KMS-11 (cell line): ENCODE results near the gene TJAP1.

Source experiments
- H2AFZ ChIP-seq: fragments of 200-600 bp; sonication (generic); 2 replicates; pipeline ENCODE4 v1.6.1; 2016; ENCODE audit warnings: antibody characterized with exemption, mixed run types, low read depth
- H3K27ac ChIP-seq: fragments of 200-600 bp; sonication (generic); 2 replicates; pipeline ENCODE4 v1.6.1; 2016; ENCODE audit warnings: mild to moderate bottlenecking, mixed run types
- H3K27me3 ChIP-seq: fragments of 200-600 bp; sonication (generic); 2 replicates; pipeline ENCODE4 v1.6.1; 2017; ENCODE audit warnings: mild to moderate bottlenecking, low read depth, mixed run types, moderate library complexity; ENCODE audit not compliant: insufficient read depth
- H3K36me3 ChIP-seq: fragments of 200-600 bp; sonication (generic); 2 replicates; pipeline ENCODE4 v1.6.1; 2017; ENCODE audit warnings: mild to moderate bottlenecking, mixed run types; ENCODE audit not compliant: insufficient read depth
- H3K4me1 ChIP-seq: fragments of 200-600 bp; sonication (generic); 2 replicates; pipeline ENCODE4 v1.6.1; 2016; ENCODE audit warnings: mild to moderate bottlenecking, low read depth, mixed run types; ENCODE audit not compliant: poor library complexity, severe bottlenecking
- H3K4me2 ChIP-seq: fragments of 200-600 bp; sonication (generic); 2 replicates; pipeline ENCODE4 v1.7.0; 2016; ENCODE audit warnings: mild to moderate bottlenecking, mixed run types
- H3K4me3 ChIP-seq: fragments of 200-600 bp; sonication (generic); IDR thresholded peaks from 2 replicates; pipeline ENCODE4 v1.6.1; 2017; ENCODE audit warnings: low read depth, low read length, mixed read lengths; ENCODE audit not compliant: insufficient read depth
- H3K79me2 ChIP-seq: fragments of 200-600 bp; sonication (generic); 2 replicates; pipeline ENCODE4 v1.6.1; 2016; ENCODE audit warnings: low read depth, mixed run types; ENCODE audit not compliant: insufficient read depth
- H3K9ac ChIP-seq: fragments of 200-600 bp; sonication (generic); 2 replicates; pipeline ENCODE4 v1.6.1; 2016; ENCODE audit warnings: mild to moderate bottlenecking, mixed run types
- H4K20me1 ChIP-seq: fragments of 200-600 bp; sonication (generic); 2 replicates; pipeline ENCODE4 v1.6.1; 2016; ENCODE audit warnings: mild to moderate bottlenecking, mixed run types; ENCODE audit not compliant: insufficient read depth
- TF ChIP-seq, protein P1 (sequence below): fragments of 200-600 bp; sonication (generic); conservative IDR thresholded peaks from 2 replicates; pipeline ENCODE4 v1.6.1; 2017; ENCODE audit warnings: low read depth, mild to moderate bottlenecking, antibody characterized with exemption, low read length, moderate library complexity, mixed read lengths

TJAP1 gene

GRCh38 chr6:43459535-43459934 is 17.8 kb upstream of the TJAP1 start:
- Histone ChIP-seq H3K79me2 (no peaks in the 10 kb centered on the region), H3K27me3 (peaks cover 20% of the 10 kb centered on the region)

DNA sequence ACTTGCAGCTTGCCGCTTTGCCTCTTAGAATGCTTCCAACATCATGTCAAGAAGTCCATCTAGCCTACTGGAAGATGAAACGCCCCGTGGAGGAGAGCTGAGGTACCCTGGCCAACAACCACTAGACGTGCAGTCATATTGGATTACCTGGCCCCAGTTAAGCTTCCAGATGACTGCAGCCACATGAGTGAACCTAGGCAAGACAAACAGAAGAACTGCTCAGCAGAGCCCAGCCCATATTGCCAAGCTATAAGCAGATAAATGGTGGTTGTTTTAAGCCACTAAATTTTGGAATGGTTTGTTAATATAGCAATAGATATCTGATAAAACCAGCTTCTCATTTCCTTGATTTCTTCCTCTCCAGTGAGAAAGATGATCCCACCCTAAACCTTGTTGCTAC is 17.3 kb upstream of the TJAP1 start:
- H3K9ac ChIP-seq = no peak overlapping the region
- no peak overlapping the region for H3K27ac ChIP-seq
- no peaks in the 10 kb centered on the region for H3K79me2 ChIP-seq
- H3K4me3 ChIP-seq = no peak overlapping the region
- no peak overlapping the region for H3K4me2 ChIP-seq
- peaks cover 6% of the 10 kb centered on the region for H3K4me1 ChIP-seq
- peaks cover 15% of the 10 kb centered on the region for H3K27me3 ChIP-seq
- no peaks in the 10 kb centered on the region for H4K20me1 ChIP-seq
- no peaks in the 10 kb centered on the region for H3K36me3 ChIP-seq
- TF ChIP-seq, protein P1, sequence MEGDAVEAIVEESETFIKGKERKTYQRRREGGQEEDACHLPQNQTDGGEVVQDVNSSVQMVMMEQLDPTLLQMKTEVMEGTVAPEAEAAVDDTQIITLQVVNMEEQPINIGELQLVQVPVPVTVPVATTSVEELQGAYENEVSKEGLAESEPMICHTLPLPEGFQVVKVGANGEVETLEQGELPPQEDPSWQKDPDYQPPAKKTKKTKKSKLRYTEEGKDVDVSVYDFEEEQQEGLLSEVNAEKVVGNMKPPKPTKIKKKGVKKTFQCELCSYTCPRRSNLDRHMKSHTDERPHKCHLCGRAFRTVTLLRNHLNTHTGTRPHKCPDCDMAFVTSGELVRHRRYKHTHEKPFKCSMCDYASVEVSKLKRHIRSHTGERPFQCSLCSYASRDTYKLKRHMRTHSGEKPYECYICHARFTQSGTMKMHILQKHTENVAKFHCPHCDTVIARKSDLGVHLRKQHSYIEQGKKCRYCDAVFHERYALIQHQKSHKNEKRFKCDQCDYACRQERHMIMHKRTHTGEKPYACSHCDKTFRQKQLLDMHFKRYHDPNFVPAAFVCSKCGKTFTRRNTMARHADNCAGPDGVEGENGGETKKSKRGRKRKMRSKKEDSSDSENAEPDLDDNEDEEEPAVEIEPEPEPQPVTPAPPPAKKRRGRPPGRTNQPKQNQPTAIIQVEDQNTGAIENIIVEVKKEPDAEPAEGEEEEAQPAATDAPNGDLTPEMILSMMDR = no peak
- H2AFZ ChIP-seq = no peak overlapping the region

More at GRCh38 chr6:43459535-43459934, 17.8 kb upstream of the TJAP1 start:
- Histone ChIP-seq H3K4me2 (no peak overlapping the region), H3K4me1 (peaks cover 10% of the 10 kb centered on the region), H3K4me3 (no peak overlapping the region), H2AFZ (no peak overlapping the region), H4K20me1 (no peaks in the 10 kb centered on the region), H3K27ac (no peak overlapping the region), H3K36me3 (no peaks in the 10 kb centered on the region), H3K9ac (no peak overlapping the region)
- TF ChIP-seq, protein P1 = no peak

DNA sequence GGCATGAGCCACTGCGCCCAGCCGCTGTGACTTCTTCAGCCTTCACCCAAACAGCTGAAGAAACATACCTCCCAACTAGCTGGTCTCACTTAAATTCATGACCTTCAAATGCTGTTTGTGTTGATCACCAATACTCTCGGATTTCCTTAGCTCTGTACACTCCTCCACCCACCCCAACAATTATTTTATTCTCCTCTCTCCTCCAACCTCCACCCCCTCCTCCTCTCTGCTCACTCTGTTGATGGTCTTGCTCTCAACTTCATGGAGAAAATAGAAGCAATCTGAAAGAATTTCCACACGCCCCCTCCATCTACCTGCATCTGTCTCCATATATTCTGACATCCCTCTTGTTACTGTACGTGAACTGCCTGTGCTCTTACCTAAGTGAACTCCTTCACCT is 15.4 kb upstream of the TJAP1 start:
- Histone ChIP-seq H3K4me3 (no peak overlapping the region), H2AFZ (no peak overlapping the region), H3K4me2 (no peak overlapping the region), H3K4me1 (no peaks in the 10 kb centered on the region), H3K27me3 (peaks cover 1% of the 10 kb centered on the region; the same call in 1 of the 2 replicates), H3K27ac (no peak overlapping the region), H4K20me1 (no peaks in the 10 kb centered on the region), H3K36me3 (no peaks in the 10 kb centered on the region), H3K9ac (no peak overlapping the region), H3K79me2 (no peaks in the 10 kb centered on the region)
- TF ChIP-seq, protein P1 = no peak

GRCh38 chr6:43464337-43464736 is 13.0 kb upstream of the TJAP1 start:
- Histone ChIP-seq H3K9ac (no peak overlapping the region), H2AFZ (no peak overlapping the region)

More at GRCh38 chr6:43464337-43464736, 13.0 kb upstream of the TJAP1 start:
- Histone ChIP-seq H3K4me1 (no peaks in the 10 kb centered on the region), H3K4me3 (no peak overlapping the region), H4K20me1 (no peaks in the 10 kb centered on the region), H3K27me3 (no peaks in the 10 kb centered on the region; the same call in 1 of the 2 replicates), H3K79me2 (no peaks in the 10 kb centered on the region), H3K36me3 (no peaks in the 10 kb centered on the region), H3K27ac (no peak overlapping the region), H3K4me2 (no peak overlapping the region)
- TF ChIP-seq, protein P1 = no peak
